H1 (cell line): Measurements from ENCODE around the gene SERPINB13. TPM values are rescaled to one million over a fixed set of nuclear protein-coding genes. Genes with fewer than 3 reads are reported as not detected.

Experiments
- CTCF ChIA-PET: fragments of 300-600 bp; sonication (Branson Sonifier 250); formaldehyde crosslinking; loops from one replicate; lab custom pipeline; 2021; ENCODE audit not compliant: partially characterized antibody; lab: Charles Lee
- POLR2A ChIA-PET: fragments of 300-600 bp; sonication (Branson Sonifier 250); formaldehyde crosslinking; loops from one replicate; lab custom pipeline; 2021; ENCODE audit warnings: inconsistent platforms; ENCODE audit not compliant: partially characterized antibody; lab: Charles Lee
- DNase-seq, 2 experiments: peaks; one replicate each; pipeline versions ENCODE4 v3.0.0 to v3.0.0-alpha.2; 2010 to 2022; ENCODE audit warnings: low spot score in 2 of 2, low read depth in 1 of 2, mixed read lengths in 1 of 2
- FAIRE-seq: peaks from 2 replicates; lab custom pipeline; 2011; peaks lifted over from hg19 to GRCh38; lab: Jason Lieb, UNC
- H2AFZ ChIP-seq: 2 replicates; pipeline ENCODE4 v1.8.1; 2012; ENCODE audit warnings: low read length, inconsistent platforms
- H2AK5ac ChIP-seq: 2 replicates; pipeline ENCODE4 v1.6.1; 2013; ENCODE audit warnings: low read depth, low read length
- H2BK120ac ChIP-seq: replicated peaks from 2 replicates; pipeline ENCODE3; 2013; ENCODE audit warnings: low read depth, low read length, inconsistent platforms
- H2BK12ac ChIP-seq: 2 replicates; pipeline ENCODE4 v1.6.1; 2013; ENCODE audit warnings: low read depth, low read length
- H2BK15ac ChIP-seq: 2 replicates; pipeline ENCODE4 v1.6.1; 2013; ENCODE audit warnings: low read length
- H2BK20ac ChIP-seq: 2 replicates; pipeline ENCODE4 v1.6.1; 2013; ENCODE audit warnings: low read length
- H2BK5ac ChIP-seq: 2 replicates; pipeline ENCODE4 v1.6.1; 2013; ENCODE audit warnings: low read depth, low read length
- H3K14ac ChIP-seq: 2 replicates; pipeline ENCODE4 v1.6.1; 2013; ENCODE audit warnings: inconsistent platforms; ENCODE audit not compliant: insufficient read length
- H3K18ac ChIP-seq: 2 replicates; pipeline ENCODE4 v1.6.1; 2013; ENCODE audit warnings: low read length; ENCODE audit errors: extremely low read depth
- H3K23ac ChIP-seq: 2 replicates; pipeline ENCODE4 v1.6.1; 2013; ENCODE audit warnings: inconsistent platforms; ENCODE audit not compliant: insufficient read length
- H3K23me2 ChIP-seq: 2 replicates; pipeline ENCODE4 v1.6.1; 2013; ENCODE audit warnings: low read depth, low read length
- H3K27ac ChIP-seq: 2 replicates; pipeline ENCODE4 v1.6.1; 2011; ENCODE audit warnings: low read depth, low read length, inconsistent platforms
- H3K27me3 ChIP-seq, 4 experiments: replicated peaks in 1 of 4; 1 replicate in 1 of 4; 2 replicates in 3 of 4; pipeline versions ENCODE4 v1.6.1 to v1.8.1; 2011 to 2013; ENCODE audit warnings: low read length in 3 of 4, mild to moderate bottlenecking in 3 of 4, inconsistent platforms in 2 of 4, mixed read lengths in 2 of 4, moderate library complexity in 1 of 4; ENCODE audit not compliant: control insufficient read depth in 3 of 4, insufficient read depth in 3 of 4; ENCODE audit errors: extremely low read depth in 1 of 4
- H3K36me3 ChIP-seq, 4 experiments: 2 replicates each; pipeline versions ENCODE4 v1.6.1 to v1.8.1; 2011 to 2013; ENCODE audit warnings: mild to moderate bottlenecking in 4 of 4, low read length in 3 of 4, moderate library complexity in 2 of 4, control low read depth in 1 of 4, inconsistent platforms in 1 of 4; ENCODE audit not compliant: insufficient read depth in 4 of 4, control insufficient read depth in 2 of 4
- H3K4ac ChIP-seq: replicated peaks from 2 replicates; pipeline ENCODE3; 2013; ENCODE audit warnings: low read length, low read depth, mixed read lengths, inconsistent platforms; ENCODE audit not compliant: insufficient read length
- H3K4me1 ChIP-seq, 4 experiments: replicated peaks in 1 of 4; 1 replicate in 1 of 4; 2 replicates in 3 of 4; pipeline versions ENCODE4 v1.6.1 to v1.8.1; 2011 to 2013; ENCODE audit warnings: low read length in 3 of 4, inconsistent platforms in 2 of 4, mixed read lengths in 1 of 4; ENCODE audit not compliant: insufficient read depth in 4 of 4, control insufficient read depth in 3 of 4
- H3K4me2 ChIP-seq, 2 experiments: 2 replicates each; pipeline versions ENCODE4 v1.6.1 to v1.8.1; 2011 to 2013; ENCODE audit warnings: low read depth in 2 of 2, low read length in 2 of 2, control low read depth in 1 of 2, inconsistent platforms in 1 of 2, mild to moderate bottlenecking in 1 of 2; ENCODE audit not compliant: insufficient read depth in 1 of 2
- H3K4me3 ChIP-seq, 4 experiments: fragments of 200-600, 300-600 bp in 1 of 4; sonication (generic), shearing (Covaris generic), sonication (Bioruptor Twin) in 1 of 4; 2 replicates each; pipeline versions ENCODE4 v1.5.1 to v1.8.1; 2011 to 2016; ENCODE audit warnings: low read length in 4 of 4, low read depth in 3 of 4, control low read depth in 2 of 4, inconsistent platforms in 2 of 4, mild to moderate bottlenecking in 2 of 4, mixed read lengths in 1 of 4, moderate library complexity in 1 of 4; ENCODE audit not compliant: insufficient read depth in 2 of 4; ENCODE audit errors: extremely low read depth in 1 of 4
- H3K56ac ChIP-seq: replicated peaks from 2 replicates; pipeline ENCODE3; 2013; ENCODE audit warnings: low read depth, mild to moderate bottlenecking, mixed read lengths, low read length, inconsistent platforms; ENCODE audit not compliant: insufficient read length
- H3K79me1 ChIP-seq: 2 replicates; pipeline ENCODE4 v1.6.1; 2013; ENCODE audit warnings: low read depth, low read length, control low read depth
- H3K79me2 ChIP-seq, 2 experiments: 2 replicates each; pipeline versions ENCODE4 v1.6.1 to v1.8.1; 2012 to 2013; ENCODE audit warnings: low read length in 2 of 2, mild to moderate bottlenecking in 2 of 2, inconsistent platforms in 1 of 2; ENCODE audit not compliant: insufficient read depth in 2 of 2, control insufficient read depth in 1 of 2
- H3K9ac ChIP-seq, 4 experiments: replicated peaks in 1 of 4; 1 replicate in 1 of 4; 2 replicates in 3 of 4; pipeline versions ENCODE4 v1.6.1 to v1.8.1; 2011 to 2013; ENCODE audit warnings: low read depth in 3 of 4, low read length in 3 of 4, control low read depth in 2 of 4, mild to moderate bottlenecking in 2 of 4, moderate library complexity in 2 of 4, inconsistent platforms in 1 of 4; ENCODE audit errors: extremely low read depth in 1 of 4
- H3K9me3 ChIP-seq, 2 experiments: 2 replicates each; pipeline versions ENCODE4 v1.6.1 to v1.8.1; 2012 to 2013; ENCODE audit warnings: mild to moderate bottlenecking in 2 of 2, moderate library complexity in 2 of 2, control low read depth in 1 of 2, inconsistent platforms in 1 of 2, low read depth in 1 of 2, low read length in 1 of 2, mixed read lengths in 1 of 2; ENCODE audit not compliant: insufficient read depth in 2 of 2
- H4K20me1 ChIP-seq, 2 experiments: replicated peaks in 1 of 2; 2 replicates each; pipeline versions ENCODE3 to v1.8.1; 2011 to 2013; ENCODE audit warnings: inconsistent platforms in 2 of 2, low read length in 2 of 2, mild to moderate bottlenecking in 1 of 2; ENCODE audit not compliant: insufficient read depth in 2 of 2, control insufficient read depth in 1 of 2
- H4K5ac ChIP-seq: 2 replicates; pipeline ENCODE4 v1.6.1; 2013; ENCODE audit warnings: low read length, low read depth, mixed read lengths, inconsistent platforms; ENCODE audit not compliant: insufficient read length
- H4K8ac ChIP-seq: 2 replicates; pipeline ENCODE4 v1.8.0; 2013; ENCODE audit warnings: mild to moderate bottlenecking, moderate library complexity, low read length, inconsistent platforms; ENCODE audit not compliant: insufficient read depth; ENCODE audit errors: extremely low read depth
- H4K91ac ChIP-seq: replicated peaks from 2 replicates; pipeline ENCODE3; 2013; ENCODE audit warnings: low read length, mixed read lengths, inconsistent platforms; ENCODE audit not compliant: insufficient read length
- ASH2L ChIP-seq: fragments of 200-600, 300-600 bp; sonication (generic); IDR thresholded peaks from one replicate; pipeline ENCODE4 v1.7.1; 2017; ENCODE audit warnings: low read length
- HDAC6 ChIP-seq: IDR thresholded peaks from one replicate; pipeline ENCODE4 v1.7.1; 2012; ENCODE audit warnings: low read depth, mild to moderate bottlenecking, inconsistent platforms, low read length, moderate library complexity
- RXRA ChIP-seq: IDR thresholded peaks from 2 replicates; pipeline ENCODE4 v1.6.1; 2011; ENCODE audit warnings: low read depth, mild to moderate bottlenecking, low read length, moderate library complexity; ENCODE audit not compliant: insufficient read depth
- YY1 ChIP-seq: IDR thresholded peaks from 2 replicates; pipeline ENCODE4 v1.6.1; 2011; ENCODE audit warnings: low read depth, mild to moderate bottlenecking, low read length
- WGBS, 2 experiments: shearing (Covaris generic) in 1 of 2; methylation state at CpG; one replicate each; pipeline versions ENCODE4 v1.1.6 to v1.1.7; 2013 to 2015; ENCODE audit warnings: low lambda C conversion rate in 2 of 2, mixed read lengths in 2 of 2, inconsistent platforms in 1 of 2, low coverage in 1 of 2, missing lambda C conversion rate in 1 of 2; ENCODE audit not compliant: insufficient replicate concordance in 2 of 2, insufficient coverage in 1 of 2, insufficient read length in 1 of 2; ENCODE audit errors: extremely low coverage in 1 of 2, missing lambda C conversion rate in 1 of 2; 5-methylcytosine and 5-hydroxymethylcytosine counted together
- polyA plus RNA-seq, 7 experiments: library from polyadenylated mRNA; depleted of rRNA in 3 of 7; stranded (reverse) in 5 of 7; unstranded in 2 of 7; fragments of >200 nt in 5 of 7; fragments of 200-250 nt in 2 of 7; gene quantifications; 1 replicate in 5 of 7; 2 replicates in 1 of 7; 4 replicates in 1 of 7; pipeline versions ENCODE4 v1.2.1 to v1.2.3, GENCODE V29; 2011 to 2013; ENCODE audit warnings: missing spikeins in 2 of 7, mixed read lengths in 2 of 7
- total RNA-seq: library from RNA; stranded (reverse); fragmentation: NEBNext Ultra II Directional; extraction: Animal tissue kit (Norgen Biotek cat#: 25700); gene quantifications from 2 replicates; pipeline ENCODE4 v1.2.1, GENCODE V29; 2021

The SERPINB13 gene
- total and polyA plus RNA-seq, 2 of the 8 experiments (the other 6 are each of a cell fraction or from before 2014, with no cell fraction given): not detected

DNA sequence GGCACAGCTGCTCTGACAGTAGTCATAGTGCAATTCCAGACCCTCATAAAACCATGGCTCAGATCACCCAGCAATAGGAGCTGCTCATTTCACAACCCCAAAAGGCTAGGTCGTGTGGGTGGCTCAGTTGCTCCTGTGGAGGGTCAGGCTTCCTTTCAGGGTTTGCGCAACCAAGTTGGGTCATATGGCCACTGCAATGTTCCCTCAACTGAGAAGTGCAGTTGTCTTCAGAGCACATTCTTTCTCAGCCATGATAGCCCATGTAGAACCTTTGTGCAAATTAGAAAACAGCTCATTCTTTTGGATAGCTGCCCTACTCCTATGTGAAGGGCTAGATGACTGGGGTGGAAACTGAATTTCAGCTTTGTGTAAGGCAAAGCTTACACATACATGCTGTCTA is 3.2 kb downstream of the SERPINB13 start:
- Histone ChIP-seq H2BK120ac (no peak overlapping the region), H2AK5ac (no peak overlapping the region), H4K20me1 (no peaks in the 10 kb centered on the region), H3K79me2 (no peaks in the 10 kb centered on the region), H4K8ac (no peak overlapping the region), H2BK20ac (no peak overlapping the region), H3K27ac (no peak overlapping the region), H3K4ac (no peak overlapping the region), H3K79me1 (no peaks in the 10 kb centered on the region), H4K5ac (no peak overlapping the region), H3K9ac (no peak overlapping the region), H3K23ac (no peak overlapping the region), H3K14ac (no peak overlapping the region), H2BK15ac (no peak overlapping the region), H3K36me3 (no peaks in the 10 kb centered on the region), H4K91ac (no peak overlapping the region), H3K4me3 (no peak overlapping the region), H3K23me2 (no peaks in the 10 kb centered on the region; the same call in 1 of the 2 replicates), H3K27me3 (no peaks in the 10 kb centered on the region), H3K4me2 (no peak overlapping the region), H3K4me1 (no peaks in the 10 kb centered on the region), H3K56ac (no peak overlapping the region), H2BK12ac (no peak overlapping the region), H2AFZ (no peak overlapping the region), H3K18ac (no peak overlapping the region), H3K9me3 (no peaks in the 10 kb centered on the region), H2BK5ac (no peak overlapping the region)
- DNase-seq: no peak
- TF ChIP-seq RXRA (no peak), YY1 (no peak), HDAC6 (no peak), ASH2L (no peak)
- no peak for FAIRE-seq
- ChIA-PET POLR2A (no interaction called here), CTCF (interaction anchor here (1.6 to 3.0 kb wide), 2 partner anchors 12 to 151 kb away, joined by 5 to 13 read pairs; no protein-coding TSS in a partner anchor)
- WGBS, 2 experiments: 85% methylated on average over 2 of the region's 2 CpGs; no CpG with 5 or more reads in 1 of the 2 experiments
